Neural progenitor cell (in vitro differentiated cells): Measurements from ENCODE around the gene MCCC1.

ENCODE experiments used
- CTCF ChIP-seq: fragments of 200-600 bp; sonication (generic); IDR thresholded peaks from 2 replicates; pipeline ENCODE4 v1.5.1; 2017; ENCODE audit warnings: antibody characterized with exemption, mild to moderate bottlenecking
- EZH2 ChIP-seq: fragments of 200-600 bp; sonication (generic); IDR thresholded peaks from 2 replicates; pipeline ENCODE4 v1.6.1; 2017; ENCODE audit warnings: antibody characterized with exemption, mild to moderate bottlenecking, moderate library complexity
- EZH2phosphoT487 ChIP-seq: fragments of 200-600 bp; sonication (generic); IDR thresholded peaks from 2 replicates; pipeline ENCODE4 v1.6.1; 2017; ENCODE audit warnings: antibody characterized with exemption

GRCh38 chr3:183134844-183135243, 35.5 kb upstream of the MCCC1 start:
- TF ChIP-seq CTCF = no peak
- no peak for TF ChIP-seq EZH2phosphoT487
- no peak for TF ChIP-seq EZH2
